ENCODE data around the gene TMEM201. TPM values are rescaled to one million over a fixed set of nuclear protein-coding genes. Genes with fewer than 3 reads are reported as not detected.
A peak's percentile ranks its signal among the peaks of the same experiment; 100 is the strongest.

TMEM201 gene
- total RNA-seq, 2 experiments from 2014 or later: 7.5 to 21.9 TPM

DNA sequence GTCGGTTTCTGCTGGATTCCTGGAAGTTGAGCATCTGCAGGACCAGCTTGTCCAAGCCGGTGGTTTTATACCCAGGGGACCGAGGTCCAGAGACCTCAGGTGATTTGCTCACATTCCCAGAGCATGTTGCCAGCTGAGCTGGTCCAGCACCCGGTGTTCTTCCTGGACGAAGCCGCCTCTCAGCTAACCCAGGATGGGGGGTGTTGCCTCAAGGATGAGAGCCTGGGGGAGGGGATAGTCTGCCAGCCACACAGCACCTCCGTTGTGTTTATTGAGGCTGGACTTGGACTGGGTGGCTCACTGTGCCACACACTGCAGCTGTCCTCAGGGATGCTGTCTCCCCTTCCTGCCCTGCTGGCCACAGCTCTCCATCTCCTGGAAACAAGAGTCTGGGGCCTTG, 1.5 kb downstream of the TMEM201 start:
- no peaks in the 10 kb centered on the region for H3K9me2 ChIP-seq (ENCODE audit: insufficient read depth, low read length)
- DNase-seq (ENCODE audit: low spot score): peak; percentile 14
- no TSS peak for BruUV-seq (replicated peaks)
- 0 out of 2 replicates have a peak, but pooled peaks cover under 1% of the 10 kb centered on the region for H3K36me3 ChIP-seq (ENCODE audit: insufficient read depth, low read length)
- H3K4me2 ChIP-seq (ENCODE audit: low read length): peak overlapping the region; percentile 89
- POLR2A ChIA-PET: interaction anchor here (0.7 to 1.2 kb wide), 4 partner anchors 8 to 444 kb away, joined by 3 to 5 read pairs (median 4); no protein-coding TSS in a partner anchor
- H3K4me1 ChIP-seq (ENCODE audit: insufficient read depth, low read length, poor library complexity, severe bottlenecking): peaks cover 43% of the 10 kb centered on the region
- peaks cover 19% of the 10 kb centered on the region for H4K20me1 ChIP-seq (ENCODE audit: insufficient read depth, low read length)
- H2AFZ ChIP-seq (ENCODE audit: low read length): no peak overlapping the region
- intact Hi-C loops (cut with micrococcal nuclease; ENCODE audit: unreplicated experiment): no loop called here
- no peak for TF ChIP-seq EZH2phosphoT487 (IDR thresholded peaks at IDR 0.05; ENCODE audit: borderline replicate concordance, low read depth, low read length)
- TF ChIP-seq, protein P1, sequence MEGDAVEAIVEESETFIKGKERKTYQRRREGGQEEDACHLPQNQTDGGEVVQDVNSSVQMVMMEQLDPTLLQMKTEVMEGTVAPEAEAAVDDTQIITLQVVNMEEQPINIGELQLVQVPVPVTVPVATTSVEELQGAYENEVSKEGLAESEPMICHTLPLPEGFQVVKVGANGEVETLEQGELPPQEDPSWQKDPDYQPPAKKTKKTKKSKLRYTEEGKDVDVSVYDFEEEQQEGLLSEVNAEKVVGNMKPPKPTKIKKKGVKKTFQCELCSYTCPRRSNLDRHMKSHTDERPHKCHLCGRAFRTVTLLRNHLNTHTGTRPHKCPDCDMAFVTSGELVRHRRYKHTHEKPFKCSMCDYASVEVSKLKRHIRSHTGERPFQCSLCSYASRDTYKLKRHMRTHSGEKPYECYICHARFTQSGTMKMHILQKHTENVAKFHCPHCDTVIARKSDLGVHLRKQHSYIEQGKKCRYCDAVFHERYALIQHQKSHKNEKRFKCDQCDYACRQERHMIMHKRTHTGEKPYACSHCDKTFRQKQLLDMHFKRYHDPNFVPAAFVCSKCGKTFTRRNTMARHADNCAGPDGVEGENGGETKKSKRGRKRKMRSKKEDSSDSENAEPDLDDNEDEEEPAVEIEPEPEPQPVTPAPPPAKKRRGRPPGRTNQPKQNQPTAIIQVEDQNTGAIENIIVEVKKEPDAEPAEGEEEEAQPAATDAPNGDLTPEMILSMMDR (conservative IDR thresholded peaks at IDR 0.05; ENCODE audit: low read length): no peak
- CTCF ChIA-PET (ENCODE audit: unreplicated experiment): no interaction called here
- peaks cover 10% of the 10 kb centered on the region; the same call in 1 of the 2 replicates for H3K79me2 ChIP-seq (ENCODE audit: insufficient read depth, low read depth, low read length)
- H3K4me3 ChIP-seq (ENCODE audit: low read depth, low read length, poor library complexity, severe bottlenecking): peak overlapping the region; percentile 90
- H3K9me3 ChIP-seq (ENCODE audit: low read length): no peaks in the 10 kb centered on the region
- no peak overlapping the region for H3K27ac ChIP-seq (ENCODE audit: low read depth, low read length, poor library complexity, severe bottlenecking)

DNA sequence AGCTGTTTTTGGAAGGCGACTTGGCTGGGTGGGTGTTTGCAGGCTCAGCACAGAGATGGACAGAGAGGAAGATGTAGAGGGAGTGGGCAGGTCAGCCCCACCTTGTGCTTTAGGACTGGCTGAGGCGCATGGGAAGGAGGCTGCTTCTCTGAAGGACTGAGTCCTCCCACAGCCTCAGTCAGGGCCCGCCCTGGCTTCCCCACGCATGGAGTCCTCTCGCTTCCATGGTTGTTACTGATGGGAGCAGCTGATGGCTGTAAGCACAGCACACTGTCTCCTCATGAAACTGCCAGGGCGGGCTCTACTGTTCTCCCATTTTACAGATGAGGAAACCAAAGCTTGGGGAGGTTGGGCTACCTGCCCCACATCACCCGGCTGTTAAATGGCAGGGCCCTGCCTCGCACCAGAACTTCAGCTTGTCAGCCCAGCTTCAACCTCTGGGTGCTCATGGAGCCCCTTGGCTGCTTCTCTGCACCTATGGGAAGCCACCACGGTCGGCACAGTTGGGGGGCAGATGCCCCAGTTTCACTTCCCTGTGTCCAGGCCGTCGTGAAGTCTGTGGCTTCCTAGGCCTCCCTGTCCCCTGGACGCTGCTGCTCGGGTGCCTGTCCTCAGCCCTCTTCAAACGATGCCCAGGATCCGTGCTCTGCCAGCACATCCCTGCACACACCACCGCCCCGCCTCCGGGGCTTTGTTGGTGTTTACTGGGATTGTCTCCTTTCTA, 2.4 kb downstream of the TMEM201 start:
- no peaks in the 10 kb centered on the region for H3K9me2 ChIP-seq (ENCODE audit: insufficient read depth, low read length)
- H3K4me1 ChIP-seq (ENCODE audit: insufficient read depth, low read length, poor library complexity, severe bottlenecking): peaks cover 43% of the 10 kb centered on the region
- CTCF ChIA-PET (ENCODE audit: unreplicated experiment): no interaction called here
- peak; percentile 11 for DNase-seq (ENCODE audit: low spot score)
- no peak overlapping the region for H2AFZ ChIP-seq (ENCODE audit: low read length)
- no peaks in the 10 kb centered on the region for H3K9me3 ChIP-seq (ENCODE audit: low read length)
- POLR2A ChIA-PET: interaction anchor here (0.7 kb wide), 1 partner anchor 188 kb away, joined by 3 read pairs; no protein-coding TSS in a partner anchor
- H3K4me2 ChIP-seq (ENCODE audit: low read length): peak overlapping the region; percentile 89
- BruUV-seq (replicated peaks): no TSS peak
- peaks cover 19% of the 10 kb centered on the region for H4K20me1 ChIP-seq (ENCODE audit: insufficient read depth, low read length)
- H3K4me3 ChIP-seq (ENCODE audit: low read depth, low read length, poor library complexity, severe bottlenecking): peak overlapping the region; percentile 90
- intact Hi-C loops (cut with micrococcal nuclease; ENCODE audit: unreplicated experiment): no loop called here
- peaks cover 10% of the 10 kb centered on the region; the same call in 1 of the 2 replicates for H3K79me2 ChIP-seq (ENCODE audit: insufficient read depth, low read depth, low read length)
- H3K36me3 ChIP-seq (ENCODE audit: insufficient read depth, low read length): no peaks in the 10 kb centered on the region; the same call in 1 of the 2 replicates
- H3K27ac ChIP-seq (ENCODE audit: low read depth, low read length, poor library complexity, severe bottlenecking): no peak overlapping the region
- TF ChIP-seq, protein P1 (conservative IDR thresholded peaks at IDR 0.05; ENCODE audit: low read length): no peak
- TF ChIP-seq EZH2phosphoT487 (IDR thresholded peaks at IDR 0.05; ENCODE audit: borderline replicate concordance, low read depth, low read length): no peak

Measured in OCI-LY7 (cell line).